GM21423 (cell line): ENCODE results near the gene RBMS2.

Experiments used
- ATAC-seq: cut with Tn5 transposase; IDR thresholded peaks from one replicate; pipeline ENCODE4 v1.9.1; 2021; ENCODE audit warnings: mild to moderate bottlenecking, moderate library complexity; ENCODE audit not compliant: unreplicated experiment

The RBMS2 gene

GRCh38 chr12:56578983-56579546 lies 57.4 kb downstream of the RBMS2 start:
- no peak for ATAC-seq

- ATAC-seq = no peak
These were observed 60.0 kb downstream of the RBMS2 start for GRCh38 chr12:56581418-56582145.

GRCh38 chr12:56585098-56585497 lies 63.5 kb downstream of the RBMS2 start:
- no peak for ATAC-seq

- ATAC-seq = no peak
These were observed 68.2 kb downstream of the RBMS2 start for GRCh38 chr12:56589783-56590182.

- no peak for ATAC-seq
These were observed 68.7 kb downstream of the RBMS2 start for GRCh38 chr12:56590237-56590830.

- ATAC-seq = no peak
These were observed 69.5 kb downstream of the RBMS2 start for GRCh38 chr12:56591126-56591525.

- ATAC-seq = no peak
These were observed 70.3 kb downstream of the RBMS2 start for GRCh38 chr12:56591961-56592360.

- ATAC-seq = no peak
These were observed 72.4 kb downstream of the RBMS2 start for GRCh38 chr12:56593909-56594621.

- ATAC-seq = no peak
These were observed 75.2 kb downstream of the RBMS2 start for GRCh38 chr12:56596815-56597214.

GRCh38 chr12:56599041-56599440 lies 77.4 kb downstream of the RBMS2 start:
- no peak for ATAC-seq

GRCh38 chr12:56599797-56600196 lies 78.2 kb downstream of the RBMS2 start:
- no peak for ATAC-seq

- ATAC-seq = no peak
These were observed 79.1 kb downstream of the RBMS2 start for GRCh38 chr12:56600753-56601152.

GRCh38 chr12:56601503-56601902 lies 79.9 kb downstream of the RBMS2 start:
- ATAC-seq = no peak

GRCh38 chr12:56602239-56602638 lies 80.6 kb downstream of the RBMS2 start:
- ATAC-seq = no peak

GRCh38 chr12:56604355-56604754 lies 82.7 kb downstream of the RBMS2 start:
- no peak for ATAC-seq

GRCh38 chr12:56614627-56615026 lies 93.0 kb downstream of the RBMS2 start:
- no peak for ATAC-seq

- ATAC-seq = no peak
These were observed 94.6 kb downstream of the RBMS2 start for GRCh38 chr12:56616244-56616643.

GRCh38 chr12:56616925-56617324 lies 95.3 kb downstream of the RBMS2 start:
- ATAC-seq = no peak

GRCh38 chr12:56622535-56622934 lies 100.9 kb downstream of the RBMS2 start:
- no peak for ATAC-seq

GRCh38 chr12:56626701-56627100 lies 105.1 kb downstream of the RBMS2 start:
- no peak for ATAC-seq

GRCh38 chr12:56628671-56629458 lies 107.2 kb downstream of the RBMS2 start:
- ATAC-seq = no peak
